PC-3 (cell line): Measurements from ENCODE around the gene ETV3. TPM values are rescaled to one million over a fixed set of nuclear protein-coding genes. Genes with fewer than 3 reads are reported as not detected.

Source experiments
- ATAC-seq: fragments of 200-7000 bp; cut with Tn5 transposase; 2 replicates; pipeline ENCODE4 v1.9.1; 2020; ENCODE audit warnings: mild to moderate bottlenecking, moderate library complexity
- BruUV-seq: library from RNA; stranded (reverse); fragments of 400-500 nt; replicated peaks from 2 replicates; lab custom pipeline; 2021; lab: Mats Ljungman, UMichigan
- CTCF ChIA-PET: fragments of 300-600 bp; sonication (Branson Sonifier 250); formaldehyde crosslinking; loops from one replicate; lab custom pipeline; 2022; ENCODE audit warnings: antibody characterized with exemption; lab: Charles Lee
- POLR2A ChIA-PET: fragments of 300-600 bp; sonication (Branson Sonifier 250); formaldehyde crosslinking; loops from one replicate; lab custom pipeline; 2022; ENCODE audit warnings: antibody characterized with exemption; ENCODE audit not compliant: unreplicated experiment; lab: Charles Lee
- DNase-seq: peaks from one replicate; pipeline ENCODE4 v3.0.0-alpha.2; 2015
- H2AFZ ChIP-seq: fragments of 300-600 bp; sonication (generic); 2 replicates; pipeline ENCODE4 v1.6.0; 2016; ENCODE audit warnings: antibody characterized with exemption, low read length
- H3F3A ChIP-seq: fragments of 300-600 bp; sonication (generic); one replicate; pipeline ENCODE4 v1.6.0; 2017; ENCODE audit warnings: antibody characterized with exemption, low read length, control low read depth, mild to moderate bottlenecking; ENCODE audit not compliant: unreplicated experiment
- H3K27ac ChIP-seq: fragments of 300-600 bp; sonication (generic); 2 replicates; pipeline ENCODE4 v1.5.1; 2016; ENCODE audit warnings: mild to moderate bottlenecking, low read length
- H3K27me3 ChIP-seq: fragments of 300-600 bp; sonication (generic); 2 replicates; pipeline ENCODE4 v1.6.1; 2016; ENCODE audit warnings: low read length, mixed read lengths
- H3K36me3 ChIP-seq: fragments of 300-600 bp; sonication (generic); 2 replicates; pipeline ENCODE4 v1.6.1; 2016; ENCODE audit warnings: low read depth, mixed run types, low read length, mixed read lengths
- H3K4me1 ChIP-seq: fragments of 300-600 bp; sonication (generic); 2 replicates; pipeline ENCODE4 v1.5.1; 2016; ENCODE audit warnings: low read length; ENCODE audit not compliant: insufficient read depth
- H3K4me2 ChIP-seq: fragments of 300-600 bp; sonication (generic); 2 replicates; pipeline ENCODE4 v1.6.0; 2016; ENCODE audit warnings: low read length
- H3K4me3 ChIP-seq: fragments of 300-600 bp; sonication (generic); 2 replicates; pipeline ENCODE4 v1.5.1; 2016; ENCODE audit warnings: mild to moderate bottlenecking, low read length, mixed read lengths
- H3K79me2 ChIP-seq: fragments of 300-600 bp; sonication (generic); 2 replicates; pipeline ENCODE4 v1.6.1; 2017; ENCODE audit warnings: low read length, mixed read lengths
- H3K9ac ChIP-seq: fragments of 300-600 bp; sonication (generic); 2 replicates; pipeline ENCODE4 v1.6.0; 2016; ENCODE audit warnings: mild to moderate bottlenecking, low read length
- H3K9me2 ChIP-seq: fragments of 300-600 bp; sonication (generic); replicated peaks from 2 replicates; pipeline ENCODE4 v1.6.1; 2016; ENCODE audit warnings: mixed run types, low read length, mixed read lengths
- H3K9me3 ChIP-seq: fragments of 300-600 bp; sonication (generic); 2 replicates; pipeline ENCODE4 v1.6.1; 2016; ENCODE audit warnings: low read length, mixed read lengths
- H4K20me1 ChIP-seq: fragments of 300-600 bp; sonication (generic); 2 replicates; pipeline ENCODE4 v1.6.1; 2016; ENCODE audit warnings: low read length, mixed read lengths
- EZH2 ChIP-seq: fragments of 300-600 bp; sonication (generic); IDR thresholded peaks from one replicate; pipeline ENCODE4 v1.6.1; 2017; ENCODE audit warnings: antibody characterized with exemption, mild to moderate bottlenecking, low read length; ENCODE audit not compliant: unreplicated experiment
- EZH2phosphoT487 ChIP-seq: fragments of 300-600 bp; sonication (generic); IDR thresholded peaks from 2 replicates; pipeline ENCODE4 v1.6.1; 2018; ENCODE audit warnings: mild to moderate bottlenecking, antibody characterized with exemption, low read length, borderline replicate concordance
- intact Hi-C: fragments of 100-400 bp; cut with micrococcal nuclease; formaldehyde crosslinking; loops from 2 replicates; pipeline ENCODE4 v1.9.0; 2023
- total RNA-seq: library from RNA; depleted of rRNA; stranded (reverse); fragments of >200 nt; gene quantifications from 2 replicates; pipeline ENCODE4 v1.2.3, GENCODE V29; 2014
- TF ChIP-seq, protein P1 (sequence below): fragments of 300-600 bp; sonication (generic); conservative IDR thresholded peaks from 2 replicates; pipeline ENCODE4 v1.5.1; 2017; ENCODE audit warnings: antibody characterized with exemption, low read depth, mild to moderate bottlenecking, low read length

Gene ETV3
- total RNA-seq, 1 experiment from 2014 or later, result 12.2 TPM

DNA sequence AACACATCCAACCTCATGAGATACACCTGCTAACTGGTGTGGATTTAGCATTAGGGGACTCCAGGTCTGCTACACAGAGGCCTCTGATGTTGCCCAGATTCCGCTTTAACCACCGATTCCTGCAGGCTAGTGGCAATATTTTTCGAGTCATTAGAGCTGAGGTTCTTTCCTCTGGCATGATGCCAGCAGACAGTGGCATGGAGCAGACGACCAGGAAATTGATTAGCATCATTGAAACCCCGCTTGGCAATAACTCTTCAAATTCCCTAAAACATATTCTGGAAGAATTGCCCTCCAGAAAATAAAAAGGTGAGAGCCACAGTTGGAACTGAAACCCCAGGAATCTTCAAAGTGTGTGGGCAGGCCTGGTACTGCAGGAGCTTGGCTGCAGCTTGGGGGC, 28.4 kb upstream of the ETV3 start:
- ATAC-seq (no peak), DNase-seq (no peak)
- Histone ChIP-seq H3K27me3 (peaks cover 55% of the 10 kb centered on the region), H4K20me1 (no peaks in the 10 kb centered on the region), H3K9me2 (no peaks in the 10 kb centered on the region), H3K79me2 (no peaks in the 10 kb centered on the region), H3K4me1 (no peaks in the 10 kb centered on the region), H3K36me3 (no peaks in the 10 kb centered on the region), H3K9me3 (no peaks in the 10 kb centered on the region), H2AFZ (no peak overlapping the region), H3K4me3 (no peak overlapping the region), H3K9ac (no peak overlapping the region), H3K27ac (no peak overlapping the region), H3K4me2 (no peak overlapping the region), H3F3A (no peaks in the 10 kb centered on the region)
- TF ChIP-seq EZH2phosphoT487, result no peak
- TF ChIP-seq, protein P1, sequence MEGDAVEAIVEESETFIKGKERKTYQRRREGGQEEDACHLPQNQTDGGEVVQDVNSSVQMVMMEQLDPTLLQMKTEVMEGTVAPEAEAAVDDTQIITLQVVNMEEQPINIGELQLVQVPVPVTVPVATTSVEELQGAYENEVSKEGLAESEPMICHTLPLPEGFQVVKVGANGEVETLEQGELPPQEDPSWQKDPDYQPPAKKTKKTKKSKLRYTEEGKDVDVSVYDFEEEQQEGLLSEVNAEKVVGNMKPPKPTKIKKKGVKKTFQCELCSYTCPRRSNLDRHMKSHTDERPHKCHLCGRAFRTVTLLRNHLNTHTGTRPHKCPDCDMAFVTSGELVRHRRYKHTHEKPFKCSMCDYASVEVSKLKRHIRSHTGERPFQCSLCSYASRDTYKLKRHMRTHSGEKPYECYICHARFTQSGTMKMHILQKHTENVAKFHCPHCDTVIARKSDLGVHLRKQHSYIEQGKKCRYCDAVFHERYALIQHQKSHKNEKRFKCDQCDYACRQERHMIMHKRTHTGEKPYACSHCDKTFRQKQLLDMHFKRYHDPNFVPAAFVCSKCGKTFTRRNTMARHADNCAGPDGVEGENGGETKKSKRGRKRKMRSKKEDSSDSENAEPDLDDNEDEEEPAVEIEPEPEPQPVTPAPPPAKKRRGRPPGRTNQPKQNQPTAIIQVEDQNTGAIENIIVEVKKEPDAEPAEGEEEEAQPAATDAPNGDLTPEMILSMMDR, result no peak
- no peak for TF ChIP-seq EZH2
- intact Hi-C loops, result loop anchor here (10.0 kb wide), 1 partner anchor 958 kb away; a partner anchor contains a TSS
- ChIA-PET POLR2A (no interaction called here), CTCF (no interaction called here)
- no TSS peak for BruUV-seq

DNA sequence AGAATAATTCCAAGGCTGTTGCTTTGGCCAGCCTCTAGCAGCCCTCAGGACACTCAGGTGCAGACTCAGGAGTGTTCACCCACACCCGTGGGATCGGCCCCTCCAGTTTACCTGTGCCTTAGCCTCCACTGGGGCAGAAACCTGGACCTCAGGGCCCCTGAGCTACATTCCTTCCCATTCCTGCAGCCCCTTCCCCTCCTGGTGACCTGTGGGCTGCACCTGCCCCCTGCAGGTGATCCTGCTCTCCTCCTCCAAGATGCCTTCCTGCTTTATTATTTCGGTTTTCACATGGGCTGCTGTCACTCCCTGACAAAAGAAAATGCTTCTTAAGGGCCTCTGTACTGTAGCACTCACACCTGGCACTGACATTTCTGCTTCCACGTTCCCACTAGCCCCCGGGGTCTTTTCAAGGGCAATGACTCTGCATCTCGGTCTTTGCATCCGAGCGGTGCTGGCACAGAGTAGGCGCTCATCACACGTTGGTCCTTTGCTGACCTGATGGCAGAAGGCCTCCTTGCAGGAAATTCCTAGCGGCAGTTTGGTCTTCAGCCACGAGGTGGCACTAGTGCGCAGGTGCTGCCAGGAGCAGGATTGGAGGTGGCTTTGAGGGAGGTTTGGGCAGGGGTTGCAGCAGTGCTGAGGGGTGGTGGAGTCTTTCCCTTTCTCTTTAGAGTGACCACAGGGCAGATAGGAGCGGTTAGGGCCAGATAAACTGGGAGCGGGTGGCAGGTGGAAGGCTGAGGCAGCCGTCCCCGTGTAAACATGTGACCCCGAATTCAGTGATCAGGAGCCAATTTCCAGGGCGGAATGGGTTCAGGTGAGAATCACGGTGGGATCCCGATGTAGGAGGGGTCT, 25.3 kb upstream of the ETV3 start:
- peak; percentile 89 for ATAC-seq
- peak; percentile 91 for DNase-seq
- H3K9ac ChIP-seq, result no peak overlapping the region

More for the DNA sequence above, 25.3 kb upstream of the ETV3 start:
- Histone ChIP-seq H3K79me2 (no peaks in the 10 kb centered on the region), H4K20me1 (no peaks in the 10 kb centered on the region), H3K4me3 (peak overlapping the region; percentile 50; the same call in 1 of the 2 replicates), H3K9me3 (no peaks in the 10 kb centered on the region), H2AFZ (peak overlapping the region; percentile 77), H3K36me3 (no peaks in the 10 kb centered on the region), H3K9me2 (no peaks in the 10 kb centered on the region), H3K27me3 (peaks cover 69% of the 10 kb centered on the region), H3K4me1 (no peaks in the 10 kb centered on the region), H3K27ac (no peak overlapping the region), H3K4me2 (peak overlapping the region; percentile 69), H3F3A (no peaks in the 10 kb centered on the region)
- no TSS peak for BruUV-seq
- ChIA-PET POLR2A (no interaction called here), CTCF (no interaction called here)
- TF ChIP-seq, protein P1, result peak; percentile 95
- TF ChIP-seq EZH2phosphoT487 (no peak), EZH2 (no peak)
- intact Hi-C loops, result loop anchor here (10.0 kb wide), 1 partner anchor 961 kb away; a partner anchor contains a TSS
